GM23338 (cell line): ENCODE measurements around the gene L1CAM. TPM values are rescaled to one million over a fixed set of nuclear protein-coding genes. Genes with fewer than 3 reads are reported as not detected.

Source experiments
- ATAC-seq: fragments of 200-7000 bp; cut with Tn5 transposase; 3 replicates; pipeline ENCODE4 v1.9.1; 2020
- DNase-seq: peaks from one replicate; pipeline ENCODE4 v3.0.0-alpha.2; 2015; ENCODE audit warnings: low spot score
- H2AFZ ChIP-seq: fragments of 200-600 bp; sonication (generic); 2 replicates; pipeline ENCODE4 v1.8.0; 2016; ENCODE audit warnings: antibody characterized with exemption, mild to moderate bottlenecking, moderate library complexity
- H3F3A ChIP-seq: fragments of 200-600 bp; sonication (generic); replicated peaks from 2 replicates; pipeline ENCODE4 v1.8.0; 2017; ENCODE audit warnings: antibody characterized with exemption, mixed run types, low read depth
- H3K27ac ChIP-seq: fragments of 200-600 bp; sonication (generic); 2 replicates; pipeline ENCODE4 v1.6.1; 2016; ENCODE audit warnings: low read depth
- H3K27me3 ChIP-seq: fragments of 200-600 bp; sonication (generic); 2 replicates; pipeline ENCODE4 v1.8.0; 2016; ENCODE audit warnings: mild to moderate bottlenecking, mixed run types, moderate library complexity; ENCODE audit not compliant: insufficient read depth
- H3K36me3 ChIP-seq: fragments of 200-600 bp; sonication (generic); 2 replicates; pipeline ENCODE4 v1.8.0; 2016; ENCODE audit warnings: mild to moderate bottlenecking; ENCODE audit not compliant: insufficient read depth
- H3K4me1 ChIP-seq: fragments of 200-600 bp; sonication (generic); 2 replicates; pipeline ENCODE4 v1.8.0; 2016; ENCODE audit warnings: mild to moderate bottlenecking, moderate library complexity; ENCODE audit not compliant: insufficient read depth
- H3K4me2 ChIP-seq: fragments of 200-600 bp; sonication (generic); 2 replicates; pipeline ENCODE4 v1.7.1; 2017; ENCODE audit warnings: mixed run types
- H3K4me3 ChIP-seq: fragments of 200-600 bp; sonication (generic); 2 replicates; pipeline ENCODE4 v1.6.1; 2016; ENCODE audit warnings: mixed run types
- H3K79me2 ChIP-seq: fragments of 200-600 bp; sonication (generic); replicated peaks from 2 replicates; pipeline ENCODE4 v1.8.0; 2017; ENCODE audit warnings: mild to moderate bottlenecking; ENCODE audit not compliant: insufficient read depth
- H3K9me2 ChIP-seq: fragments of 200-600 bp; sonication (generic); 2 replicates; pipeline ENCODE4 v1.8.0; 2017; ENCODE audit not compliant: insufficient read depth
- H4K20me1 ChIP-seq: fragments of 200-600 bp; sonication (generic); replicated peaks from 2 replicates; pipeline ENCODE4 v1.8.0; 2017; ENCODE audit warnings: mild to moderate bottlenecking; ENCODE audit not compliant: insufficient read depth
- H3K27ac Mint-ChIP-seq: 2 replicates; pipeline ENCODE4 v1.8.0; 2020; ENCODE audit warnings: inconsistent platforms, mild to moderate bottlenecking, moderate library complexity, mixed read lengths
- H3K27me3 Mint-ChIP-seq: 3 replicates; pipeline ENCODE4 v1.8.0; 2022; ENCODE audit warnings: low read depth, mild to moderate bottlenecking, moderate library complexity, mixed read lengths, inconsistent platforms; ENCODE audit not compliant: insufficient read depth, poor library complexity
- H3K36me3 Mint-ChIP-seq: 3 replicates; pipeline ENCODE4 v1.8.0; 2021; ENCODE audit warnings: low read depth, mild to moderate bottlenecking, inconsistent platforms, moderate library complexity, mixed read lengths
- H3K4me1 Mint-ChIP-seq: 3 replicates; pipeline ENCODE4 v1.8.0; 2020; ENCODE audit warnings: mild to moderate bottlenecking, inconsistent platforms, mixed read lengths
- H3K4me3 Mint-ChIP-seq: 3 replicates; pipeline ENCODE4 v1.8.0; 2021; ENCODE audit warnings: moderate library complexity, mild to moderate bottlenecking, inconsistent platforms, mixed read lengths
- H3K9me3 Mint-ChIP-seq: 3 replicates; pipeline ENCODE4 v1.8.0; 2020; ENCODE audit warnings: moderate library complexity, mild to moderate bottlenecking, inconsistent platforms, mixed read lengths
- CREB1 ChIP-seq: fragments of 250-450 bp; sonication (Bioruptor Pico); IDR thresholded peaks from 2 replicates; pipeline ENCODE4 v1.5.0; 2020; ENCODE audit warnings: low read depth, mild to moderate bottlenecking, moderate library complexity
- CTCF ChIP-seq, 2 experiments: fragments of 200-600 bp in 1 of 2; sonication (generic) in 1 of 2; conservative IDR thresholded peaks; 2 replicates each; pipeline versions ENCODE4 v1.5.1 to v1.6.1; 2016 to 2017; ENCODE audit warnings: antibody characterized with exemption in 2 of 2, low read depth in 2 of 2, mild to moderate bottlenecking in 2 of 2, moderate library complexity in 1 of 2
- NANOG ChIP-seq: IDR thresholded peaks from 2 replicates; pipeline ENCODE4 v1.6.1; 2016; ENCODE audit warnings: antibody characterized with exemption, borderline replicate concordance
- STAT1 ChIP-seq: IDR thresholded peaks from one replicate; pipeline ENCODE4 v1.6.1; 2016; ENCODE audit warnings: antibody characterized with exemption; ENCODE audit not compliant: unreplicated experiment
- ZNF331 ChIP-seq: fragments of 250-450 bp; sonication (Bioruptor Pico); IDR thresholded peaks from 2 replicates; pipeline ENCODE4 v1.5.0; 2020; ENCODE audit warnings: low read depth, mild to moderate bottlenecking, moderate library complexity
- ZNF462 ChIP-seq: fragments of 250-450 bp; sonication (Bioruptor Pico); IDR thresholded peaks from 2 replicates; pipeline ENCODE4 v1.5.0; 2020; ENCODE audit warnings: mild to moderate bottlenecking, moderate library complexity
- polyA plus RNA-seq: library from polyadenylated mRNA; unstranded; fragments of >200 nt; fragmentation: Nextera tagmentation; extraction: Ambion mirVana; gene quantifications from 2 replicates; pipeline ENCODE4 v1.2.1, GENCODE V29; 2016
- total RNA-seq: library from RNA; depleted of rRNA; stranded (reverse); fragments of >200 nt; shearing (Covaris generic); gene quantifications from 2 replicates; pipeline ENCODE4 v1.2.3, GENCODE V29; 2014

L1CAM gene
- total and polyA plus RNA-seq, 2 experiments from 2014 or later = 7.4 to 29.2 TPM

GRCh38 chrX:153848325-153848724 is 37.6 kb downstream of the L1CAM start (continued):
- TF ChIP-seq ZNF462 (peak; percentile 98), CREB1 (CRISPR knock-in tag) (no peak), STAT1 (no peak)

- peaks cover 3% of the 10 kb centered on the region; the same call in 1 of the 3 replicates for H3K36me3 Mint-ChIP-seq
These were observed 40.1 kb downstream of the L1CAM start for GRCh38 chrX:153845842-153846241.

More at GRCh38 chrX:153845842-153846241, 40.1 kb downstream of the L1CAM start:
- Histone ChIP-seq H3K36me3 (no peaks in the 10 kb centered on the region), H3K4me2 (peak overlapping the region; percentile 66), H2AFZ (no peak overlapping the region), H3K79me2 (no peaks in the 10 kb centered on the region), H3K9me2 (no peaks in the 10 kb centered on the region), H4K20me1 (no peaks in the 10 kb centered on the region), H3F3A (no peaks in the 10 kb centered on the region; the same call in 1 of the 2 replicates), H3K4me3 (peak overlapping the region; percentile 38), H3K27ac (peak overlapping the region; percentile 97), H3K27me3 (no peaks in the 10 kb centered on the region), H3K4me1 (peaks cover 36% of the 10 kb centered on the region)
- Mint-ChIP-seq H3K4me1 (peaks cover 49% of the 10 kb centered on the region), H3K27me3 (peaks cover 5% of the 10 kb centered on the region), H3K9me3 (no peaks in the 10 kb centered on the region; the same call in 2 of the 3 replicates), H3K27ac (peak overlapping the region; percentile 94), H3K4me3 (peak overlapping the region; percentile 56)
- no peak for TF ChIP-seq ZNF331 (CRISPR knock-in tag)
- TF ChIP-seq CREB1 (CRISPR knock-in tag) = no peak
- TF ChIP-seq NANOG = peak; percentile 52; the same call in 1 of the 2 replicates
- no peak for TF ChIP-seq CTCF (conservative IDR thresholded peaks at IDR 0.05; ENCODE audit: low read depth in 2 of 2)
- ATAC-seq (no peak), DNase-seq (peak; percentile 65)
